ENCODE measurements around the gene UQCRHL. TPM values are rescaled to one million over a fixed set of nuclear protein-coding genes. Genes with fewer than 3 reads are reported as not detected.
A peak's percentile ranks its signal among the peaks of the same experiment; 100 is the strongest.

UQCRHL gene
- total and polyA plus RNA-seq, 8 donors = 0.58 to 11.0 (median 2.4) TPM; not detected in 1

- TF ChIP-seq POLR2AphosphoS5 (IDR thresholded peaks at IDR 0.05) (no peak), POLR2A (IDR thresholded peaks at IDR 0.05) (no peak), EP300 (IDR thresholded peaks at IDR 0.05) (no peak)
- TF ChIP-seq, protein P1, sequence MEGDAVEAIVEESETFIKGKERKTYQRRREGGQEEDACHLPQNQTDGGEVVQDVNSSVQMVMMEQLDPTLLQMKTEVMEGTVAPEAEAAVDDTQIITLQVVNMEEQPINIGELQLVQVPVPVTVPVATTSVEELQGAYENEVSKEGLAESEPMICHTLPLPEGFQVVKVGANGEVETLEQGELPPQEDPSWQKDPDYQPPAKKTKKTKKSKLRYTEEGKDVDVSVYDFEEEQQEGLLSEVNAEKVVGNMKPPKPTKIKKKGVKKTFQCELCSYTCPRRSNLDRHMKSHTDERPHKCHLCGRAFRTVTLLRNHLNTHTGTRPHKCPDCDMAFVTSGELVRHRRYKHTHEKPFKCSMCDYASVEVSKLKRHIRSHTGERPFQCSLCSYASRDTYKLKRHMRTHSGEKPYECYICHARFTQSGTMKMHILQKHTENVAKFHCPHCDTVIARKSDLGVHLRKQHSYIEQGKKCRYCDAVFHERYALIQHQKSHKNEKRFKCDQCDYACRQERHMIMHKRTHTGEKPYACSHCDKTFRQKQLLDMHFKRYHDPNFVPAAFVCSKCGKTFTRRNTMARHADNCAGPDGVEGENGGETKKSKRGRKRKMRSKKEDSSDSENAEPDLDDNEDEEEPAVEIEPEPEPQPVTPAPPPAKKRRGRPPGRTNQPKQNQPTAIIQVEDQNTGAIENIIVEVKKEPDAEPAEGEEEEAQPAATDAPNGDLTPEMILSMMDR (IDR thresholded peaks at IDR 0.05) = no peak
- WGBS, 5 donors = 24 to 42% (median 32%) methylated on average over 8 of the region's 8 CpGs
- no peak for DNase-seq
- peaks cover 0 to 46% (median 17%) of the 10 kb centered on the region in 3 donors for H3K27me3 ChIP-seq
- peaks cover 6 to 22% (median 21%) of the 10 kb centered on the region in 4 donors for H3K36me3 ChIP-seq
- intact Hi-C loops (cut with DNase I; ENCODE audit: low total_unique reads) = no loop called here
- peak overlapping the region; percentile 60 to 84 (median 80) for H3K27ac ChIP-seq
- peaks cover 55 to 83% (median 72%) of the 10 kb centered on the region in 4 donors for H3K4me1 ChIP-seq
- peak overlapping the region in 2 of 4 donors; percentile 6 to 78 for H3K4me3 ChIP-seq
- no peaks in the 10 kb centered on the region for H3K9me3 ChIP-seq
Observed at GRCh38 chr1:15761366-15762128, 45.9 kb downstream of the UQCRHL start.

DNA sequence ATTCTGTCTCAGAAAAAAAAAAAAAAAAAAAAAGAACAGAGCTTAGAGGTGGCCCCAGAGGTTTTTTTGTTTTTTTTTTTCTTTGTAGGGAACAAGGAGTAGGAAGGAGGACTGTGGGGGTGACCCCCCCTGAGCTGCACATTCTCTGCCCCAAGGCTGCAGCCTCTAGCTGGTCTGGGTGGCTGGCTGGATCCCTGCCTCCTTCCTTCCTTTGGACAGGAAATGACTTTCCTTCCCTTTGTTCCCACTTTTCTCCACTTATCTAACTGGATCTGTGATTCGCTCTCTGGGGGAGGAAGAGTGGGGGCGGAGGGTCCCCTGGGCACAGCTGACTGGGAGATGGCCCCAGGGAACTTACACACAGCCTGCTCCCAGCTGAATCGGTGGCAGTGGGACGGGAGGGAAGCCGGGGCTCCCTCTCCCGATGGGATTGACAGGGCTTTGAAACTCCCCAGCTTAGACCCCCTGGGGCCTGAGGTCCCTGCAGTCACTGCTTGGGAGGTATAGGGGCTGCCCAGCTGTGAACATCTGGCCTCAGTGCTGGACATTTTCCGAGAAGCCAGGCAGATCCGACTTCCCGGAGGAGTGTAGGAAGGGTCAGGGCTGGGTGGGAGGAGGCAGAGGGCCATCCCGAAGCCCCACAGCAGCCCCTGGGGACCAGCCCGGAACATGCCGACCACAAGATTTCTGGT, 46.8 kb downstream of the UQCRHL start:
- Histone ChIP-seq H3K36me3 (peaks cover 0 to 13% (median 13%) of the 10 kb centered on the region in 4 donors), H3K9me3 (no peaks in the 10 kb centered on the region), H3K4me1 (peaks cover 60 to 92% (median 79%) of the 10 kb centered on the region in 4 donors), H3K27ac (peak overlapping the region; percentile 60 to 84 (median 80)), H3K27me3 (peaks cover 0 to 51% (median 17%) of the 10 kb centered on the region in 3 donors), H3K4me3 (peak overlapping the region; percentile 6 to 78 (median 46))
- TF ChIP-seq, protein P1 (IDR thresholded peaks at IDR 0.05) = no peak
- TF ChIP-seq POLR2AphosphoS5 (IDR thresholded peaks at IDR 0.05) = peak in 1 of 3 donors; percentile 37
- intact Hi-C loops (cut with DNase I; ENCODE audit: low total_unique reads) = no loop called here
- 29 to 54% (median 45%) methylated on average over 4 to 12 of the region's 12 CpGs for WGBS, 5 donors
- DNase-seq = peak in 1 of 2 donors; percentile 81

DNA sequence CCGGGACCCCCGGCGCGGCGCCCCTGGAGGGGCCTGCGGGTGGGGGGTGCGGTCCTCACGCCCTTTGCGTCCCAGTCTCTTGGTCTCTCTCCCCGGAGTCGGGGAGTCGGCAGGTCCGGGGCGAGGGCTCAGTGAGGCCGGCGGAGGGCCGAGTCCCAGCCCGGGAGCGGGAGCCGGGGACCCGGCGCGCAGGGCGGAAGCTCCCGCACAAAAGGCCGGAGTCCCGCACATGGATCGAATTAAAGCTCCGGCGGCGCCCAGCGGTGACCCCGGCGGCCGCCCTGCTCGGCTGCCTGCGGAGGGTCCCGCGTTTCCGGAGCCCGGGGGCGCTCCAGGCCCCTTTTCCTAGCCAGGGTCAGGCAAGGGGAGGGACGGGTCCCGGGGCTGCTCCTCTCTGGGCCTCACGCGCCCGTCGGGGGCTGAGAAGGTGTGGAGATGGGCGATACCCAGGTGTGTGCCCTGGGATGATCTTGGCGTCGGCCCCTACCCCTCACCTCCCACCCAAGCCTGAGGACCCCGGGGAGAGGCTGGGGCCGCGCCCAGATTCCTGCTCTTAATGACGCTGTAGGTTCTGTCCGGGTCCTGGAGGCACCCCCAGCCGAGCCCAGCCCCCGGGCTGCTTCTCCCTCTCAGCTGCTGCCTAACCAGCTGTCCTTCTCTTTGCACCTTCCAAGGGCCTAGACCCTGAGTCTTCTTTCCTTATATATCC, 48.3 kb downstream of the UQCRHL start:
- peak in 1 of 2 donors; percentile 65 for DNase-seq
- Histone ChIP-seq H3K4me3 (peak overlapping the region; percentile 60 to 78 (median 76)), H3K9me3 (no peaks in the 10 kb centered on the region), H3K27ac (peak overlapping the region; percentile 47 to 84 (median 80)), H3K36me3 (no peaks in the 10 kb centered on the region), H3K4me1 (peaks cover 55 to 88% (median 72%) of the 10 kb centered on the region in 4 donors), H3K27me3 (peaks cover 0 to 51% (median 17%) of the 10 kb centered on the region in 3 donors)
- intact Hi-C loops (cut with DNase I; ENCODE audit: low total_unique reads) = no loop called here
- no peak for TF ChIP-seq POLR2AphosphoS5 (IDR thresholded peaks at IDR 0.05)
- TF ChIP-seq, protein P1 (IDR thresholded peaks at IDR 0.05) = no peak
- TF ChIP-seq POLR2A (IDR thresholded peaks at IDR 0.05) = no peak
- TF ChIP-seq EP300 (IDR thresholded peaks at IDR 0.05) = no peak
- 2 to 14% (median 6%) methylated on average over 12 to 58 of the region's 58 CpGs for WGBS, 5 donors
